Progenitor cell of endocrine pancreas (in vitro differentiated cells): ENCODE measurements around the gene AKT3. TPM values are rescaled to one million over a fixed set of nuclear protein-coding genes. Genes with fewer than 3 reads are reported as not detected.

Experiments
- DNase-seq: peaks from one replicate; pipeline ENCODE4 v3.0.0; 2021; ENCODE audit warnings: low spot score; ENCODE audit not compliant: unreplicated experiment
- H3K27ac Mint-ChIP-seq: 2 replicates; pipeline ENCODE4 v1.8.0; 2021; ENCODE audit warnings: mild to moderate bottlenecking, moderate library complexity, mixed read lengths
- H3K27me3 Mint-ChIP-seq: 2 replicates; pipeline ENCODE4 v1.8.0; 2021; ENCODE audit warnings: mixed read lengths
- H3K36me3 Mint-ChIP-seq: 2 replicates; pipeline ENCODE4 v1.8.0; 2022; ENCODE audit warnings: mixed read lengths; ENCODE audit not compliant: insufficient read depth
- H3K4me1 Mint-ChIP-seq: 2 replicates; pipeline ENCODE4 v1.8.0; 2021; ENCODE audit warnings: low read depth, mixed read lengths
- H3K4me3 Mint-ChIP-seq: 2 replicates; pipeline ENCODE4 v1.8.0; 2021; ENCODE audit warnings: low read depth, mild to moderate bottlenecking, moderate library complexity, mixed read lengths
- H3K9me3 Mint-ChIP-seq: 2 replicates; pipeline ENCODE4 v1.8.0; 2021; ENCODE audit warnings: low read depth, mixed read lengths
- CTCF ChIP-seq: fragments of 200-600 bp; sonication (generic); IDR thresholded peaks from one replicate; pipeline ENCODE4 v1.5.0; 2021; ENCODE audit warnings: antibody characterized with exemption, mild to moderate bottlenecking; ENCODE audit not compliant: unreplicated experiment
- total RNA-seq: library from RNA; stranded (reverse); gene quantifications from 2 replicates; pipeline ENCODE4 v1.2.1, GENCODE V29; 2021

AKT3 gene
- total RNA-seq, 1 donor from 2014 or later, result 45.5 TPM

GRCh38 chr1:243477731-243478290 is 372.2 kb downstream of the AKT3 start:
- Mint-ChIP-seq H3K4me1 (peaks cover 6% of the 10 kb centered on the region), H3K27ac (no peak overlapping the region), H3K4me3 (no peak overlapping the region), H3K36me3 (peaks cover 3% of the 10 kb centered on the region), H3K27me3 (peaks cover 12% of the 10 kb centered on the region), H3K9me3 (peaks cover 4% of the 10 kb centered on the region)
- no peak for DNase-seq
- no peak for TF ChIP-seq CTCF

GRCh38 chr1:243475966-243476365 is 374.1 kb downstream of the AKT3 start:
- Mint-ChIP-seq H3K27me3 (peaks cover 4% of the 10 kb centered on the region), H3K27ac (no peak overlapping the region), H3K4me3 (no peak overlapping the region), H3K9me3 (peaks cover 4% of the 10 kb centered on the region), H3K4me1 (peaks cover 2% of the 10 kb centered on the region), H3K36me3 (peaks cover 3% of the 10 kb centered on the region)
- peak; percentile 24 for TF ChIP-seq CTCF
- DNase-seq, result no peak

- no peak for TF ChIP-seq CTCF
- Mint-ChIP-seq H3K27me3 (peaks cover 4% of the 10 kb centered on the region), H3K27ac (no peak overlapping the region), H3K9me3 (peaks cover 2% of the 10 kb centered on the region), H3K36me3 (peaks cover 3% of the 10 kb centered on the region), H3K4me1 (peaks cover 2% of the 10 kb centered on the region), H3K4me3 (no peak overlapping the region)
- no peak for DNase-seq
Measured at GRCh38 chr1:243474906-243475305, 375.1 kb downstream of the AKT3 start.

- H3K4me3 Mint-ChIP-seq, result no peak overlapping the region
- H3K4me1 Mint-ChIP-seq, result peaks cover 2% of the 10 kb centered on the region
- no peak overlapping the region for H3K27ac Mint-ChIP-seq
Measured at GRCh38 chr1:243474136-243474881, 375.7 kb downstream of the AKT3 start.

More at GRCh38 chr1:243474136-243474881, 375.7 kb downstream of the AKT3 start:
- TF ChIP-seq CTCF, result no peak
- no peak for DNase-seq
- peaks cover 4% of the 10 kb centered on the region for H3K27me3 Mint-ChIP-seq
- H3K36me3 Mint-ChIP-seq, result peaks cover 3% of the 10 kb centered on the region
- no peaks in the 10 kb centered on the region for H3K9me3 Mint-ChIP-seq
